Measurements from ENCODE around the gene OTOP1. TPM values are rescaled to one million over a fixed set of nuclear protein-coding genes. Genes with fewer than 3 reads are reported as not detected.
"Not testable (repeated sequence)": the region's sequence is repeated elsewhere in the genome, so short reads cannot be mapped to it uniquely, and the experiment has no call there.

Gene OTOP1
- total RNA-seq, 1 experiment from 2014 or later = not detected

DNA sequence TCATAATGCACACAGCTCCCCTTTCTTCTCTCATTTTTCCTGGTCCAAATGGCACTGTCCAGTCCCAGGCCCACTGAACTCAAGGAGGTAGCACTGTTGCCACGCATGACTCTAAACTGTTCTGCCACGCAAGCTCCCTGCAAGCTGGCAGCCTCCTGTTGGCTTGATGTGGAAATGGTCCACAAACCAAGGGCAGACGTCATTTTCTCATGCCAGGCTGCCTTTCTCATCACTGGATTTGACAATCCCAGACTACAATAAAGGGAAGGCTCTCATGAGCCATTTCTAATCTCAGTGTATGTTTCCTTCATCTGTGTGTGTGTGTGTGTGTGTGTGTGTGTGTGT lies 22.4 kb downstream of the OTOP1 start:
- Histone ChIP-seq H3K36me3 (replicated peaks; ENCODE audit: control insufficient read depth, insufficient read depth, low read length) (no peaks in the 10 kb centered on the region), H3K4me3 (ENCODE audit: insufficient read depth, low read depth, low read length) (no peak overlapping the region), H3K27me3 (ENCODE audit: control insufficient read depth, insufficient read depth, low read length) (peaks cover 2% of the 10 kb centered on the region; the same call in 1 of the 2 replicates)
- no peak for DNase-seq

DNA sequence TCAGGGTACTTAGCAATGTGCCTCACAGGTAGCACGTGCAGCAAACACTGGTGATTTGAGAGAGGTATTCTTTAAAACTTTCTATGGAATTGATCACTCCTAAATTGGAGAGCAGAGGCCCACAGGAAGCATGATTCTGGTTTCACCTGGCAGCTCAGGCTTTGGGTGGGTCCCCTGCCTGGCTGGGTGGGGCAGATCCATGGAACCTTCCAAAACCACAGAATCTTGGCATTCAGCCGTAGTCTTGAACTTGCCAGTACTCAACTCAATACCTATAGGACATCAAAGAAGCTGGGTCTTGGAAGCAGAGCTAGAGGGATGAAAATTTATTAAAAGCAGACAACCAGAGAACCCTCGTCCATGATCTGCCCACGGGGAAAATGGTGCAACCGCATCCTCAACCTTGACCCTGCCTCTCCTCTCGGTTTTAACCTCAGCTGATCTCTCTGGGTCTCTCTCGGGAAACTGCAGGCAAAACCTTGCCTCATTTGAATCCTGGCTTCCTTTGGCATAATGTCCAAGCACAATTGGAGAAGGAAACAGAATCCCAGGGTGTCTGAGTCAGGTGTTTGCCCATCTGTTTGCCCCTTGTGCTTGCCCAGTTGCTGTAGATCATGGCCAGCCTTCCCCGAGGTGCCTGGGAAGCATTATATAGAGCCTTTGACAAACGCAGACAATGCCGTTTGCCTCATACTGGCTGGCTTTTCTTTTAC lies 22.9 kb downstream of the OTOP1 start:
- Histone ChIP-seq H3K27me3 (ENCODE audit: control insufficient read depth, insufficient read depth, low read length) (peaks cover 2% of the 10 kb centered on the region; the same call in 1 of the 2 replicates), H3K36me3 (replicated peaks; ENCODE audit: control insufficient read depth, insufficient read depth, low read length) (no peaks in the 10 kb centered on the region), H3K4me3 (ENCODE audit: insufficient read depth, low read depth, low read length) (no peak overlapping the region)
- DNase-seq = no peak

DNA sequence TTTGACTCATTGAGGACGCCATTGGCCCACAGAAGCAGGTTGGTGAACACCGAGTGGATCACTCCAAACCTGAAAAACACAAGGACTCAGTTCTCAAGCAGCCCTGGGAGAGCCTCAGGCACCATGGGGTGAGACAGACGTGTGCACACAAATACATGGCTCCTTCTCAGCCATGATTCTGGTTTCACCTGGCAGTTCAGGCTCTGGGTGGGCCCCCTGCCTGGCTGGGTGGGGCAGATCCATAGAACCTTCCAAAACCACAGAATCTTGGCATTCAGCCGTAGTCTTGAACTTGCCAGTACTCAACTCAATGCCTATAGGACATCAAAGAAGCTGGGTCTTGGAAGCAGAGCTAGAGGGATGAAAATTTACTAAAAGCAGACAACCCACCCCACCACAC lies 24.2 kb downstream of the OTOP1 start:
- H3K4me3 ChIP-seq (ENCODE audit: insufficient read depth, low read depth, low read length) = no peak overlapping the region

DNA sequence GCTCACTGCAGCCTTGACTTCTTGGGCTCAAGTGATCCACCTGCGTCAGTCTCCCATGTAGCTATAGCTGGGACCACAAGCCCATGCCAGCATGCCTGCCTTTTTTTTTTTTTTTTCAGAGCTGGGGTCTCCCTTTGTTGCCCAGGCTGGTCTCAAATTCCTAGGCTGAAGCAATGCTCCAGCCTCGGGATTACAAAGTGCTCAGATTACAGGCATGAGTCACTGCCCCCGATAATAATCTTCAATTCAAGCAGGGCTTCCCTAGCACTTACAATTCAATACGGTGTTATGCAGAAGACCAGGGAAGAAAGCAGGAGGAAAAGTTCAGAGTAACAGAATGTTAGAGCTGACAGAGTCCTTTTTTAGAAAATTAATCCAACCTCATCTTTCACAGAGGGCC lies 26.1 kb downstream of the OTOP1 start:
- Histone ChIP-seq H3K36me3 (replicated peaks; ENCODE audit: control insufficient read depth, insufficient read depth, low read length) (no peaks in the 10 kb centered on the region), H3K27me3 (ENCODE audit: control insufficient read depth, insufficient read depth, low read length) (peaks cover 2% of the 10 kb centered on the region; the same call in 1 of the 2 replicates), H3K4me3 (ENCODE audit: insufficient read depth, low read depth, low read length) (no peak overlapping the region)
- no peak for DNase-seq

More for the DNA sequence above, 24.2 kb downstream of the OTOP1 start:
- Histone ChIP-seq H3K36me3 (replicated peaks; ENCODE audit: control insufficient read depth, insufficient read depth, low read length) (no peaks in the 10 kb centered on the region), H3K27me3 (ENCODE audit: control insufficient read depth, insufficient read depth, low read length) (peaks cover 2% of the 10 kb centered on the region; the same call in 1 of the 2 replicates)
- DNase-seq = no peak

DNA sequence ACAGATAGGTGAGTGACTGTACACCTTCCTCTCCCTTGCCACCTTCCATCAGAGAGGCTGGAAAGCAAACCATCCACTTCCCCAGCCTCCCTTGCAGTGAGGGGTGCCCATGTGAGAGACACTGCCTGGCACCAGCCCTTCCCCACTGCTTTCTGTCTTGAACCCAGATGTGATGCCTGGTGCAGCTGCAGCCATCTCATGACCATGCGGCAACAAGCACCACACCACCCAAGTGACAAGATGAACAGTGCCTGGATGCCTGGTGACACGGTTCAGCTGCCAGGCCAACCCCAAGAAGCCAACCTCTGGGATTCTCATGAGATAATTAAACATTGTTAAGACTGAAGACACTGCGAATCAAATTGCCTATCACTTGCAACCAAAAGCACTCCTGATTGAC lies 31.4 kb downstream of the OTOP1 start:
- Histone ChIP-seq H3K36me3 (replicated peaks; ENCODE audit: control insufficient read depth, insufficient read depth, low read length) (no peaks in the 10 kb centered on the region), H3K4me3 (ENCODE audit: insufficient read depth, low read depth, low read length) (no peak overlapping the region), H3K27me3 (ENCODE audit: control insufficient read depth, insufficient read depth, low read length) (no peaks in the 10 kb centered on the region)
- DNase-seq = no peak

DNA sequence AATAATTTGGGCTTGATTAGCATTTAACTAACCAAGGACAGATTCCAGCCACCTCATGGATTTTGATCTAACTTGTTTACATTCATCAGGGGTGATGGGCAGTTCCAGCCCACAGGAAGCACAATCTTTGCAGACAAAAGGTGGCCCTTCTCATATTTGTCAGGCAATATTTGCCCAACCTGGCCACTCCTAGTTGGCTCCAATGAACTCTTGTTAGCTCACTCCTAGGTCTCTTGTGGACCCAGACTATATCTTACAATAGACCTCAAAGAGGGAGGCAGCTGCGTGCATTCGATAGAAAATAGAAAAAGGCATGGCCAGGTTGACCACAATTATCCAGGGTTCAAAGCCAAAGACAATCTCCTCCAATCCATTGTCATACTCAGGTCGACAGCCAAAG lies 38.2 kb downstream of the OTOP1 start:
- H3K36me3 ChIP-seq (replicated peaks; ENCODE audit: control insufficient read depth, insufficient read depth, low read length); H3K4me3 ChIP-seq (ENCODE audit: insufficient read depth, low read depth, low read length); H3K27me3 ChIP-seq (ENCODE audit: control insufficient read depth, insufficient read depth, low read length); DNase-seq: not testable (repeated sequence)

DNA sequence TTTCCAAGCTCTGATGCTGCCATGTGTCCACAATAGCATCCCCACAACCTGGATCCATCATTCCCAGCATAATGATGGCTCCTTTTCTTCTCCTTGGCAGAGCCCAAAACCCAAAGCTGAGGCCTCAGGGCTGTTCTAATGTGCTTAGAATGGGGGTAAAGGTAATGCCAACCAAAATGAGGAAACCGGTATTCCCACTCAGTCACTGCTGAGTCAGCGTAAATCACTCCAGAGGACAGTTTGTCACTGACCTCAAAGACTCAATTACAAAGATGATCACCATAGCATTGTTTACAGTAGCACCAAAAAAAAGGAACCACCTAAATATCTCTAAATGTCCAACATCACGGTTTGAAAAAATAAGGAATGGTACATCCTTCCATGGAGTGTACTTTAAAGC lies 41.2 kb downstream of the OTOP1 start:
- Histone ChIP-seq H3K27me3 (ENCODE audit: control insufficient read depth, insufficient read depth, low read length) (no peaks in the 10 kb centered on the region), H3K4me3 (ENCODE audit: insufficient read depth, low read depth, low read length) (no peak overlapping the region), H3K36me3 (replicated peaks; ENCODE audit: control insufficient read depth, insufficient read depth, low read length) (no peaks in the 10 kb centered on the region)
- DNase-seq = no peak

DNA sequence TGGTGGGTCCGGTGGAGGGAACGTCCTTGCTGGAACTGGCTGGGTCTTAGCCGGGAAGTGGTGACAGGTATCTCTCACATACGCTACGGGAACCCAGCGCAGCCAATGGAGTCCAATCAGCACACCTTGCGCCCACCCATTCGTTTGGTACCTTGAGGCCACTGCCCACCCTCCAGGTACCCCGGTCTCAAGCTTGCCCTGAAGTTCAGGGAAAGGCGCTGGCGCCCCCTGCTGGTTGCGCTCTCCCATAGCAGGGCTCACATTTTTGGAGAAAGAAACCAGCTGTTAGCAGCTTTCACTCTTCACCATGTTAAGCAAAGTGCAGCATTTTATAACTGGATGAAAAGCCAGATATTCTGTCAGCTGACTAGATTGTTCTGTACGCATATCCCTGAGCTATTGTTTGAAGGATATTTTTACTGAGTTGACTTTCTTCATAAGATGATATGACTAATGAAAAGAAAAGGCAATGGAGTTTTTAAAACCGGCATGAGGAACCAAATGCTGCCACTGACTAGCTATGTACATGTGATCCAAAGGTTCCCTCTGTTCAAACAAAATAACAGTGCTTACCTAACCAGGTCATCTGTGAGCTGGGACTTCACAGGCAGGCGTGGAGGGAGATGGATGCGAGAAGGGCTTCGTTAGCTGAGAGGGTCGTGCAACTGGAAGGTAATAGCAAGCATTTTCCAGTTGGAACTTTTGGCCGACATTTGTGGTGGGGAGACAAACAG lies 43.7 kb downstream of the OTOP1 start:
- DNase-seq = peak; percentile 76
- H3K36me3 ChIP-seq (replicated peaks; ENCODE audit: control insufficient read depth, insufficient read depth, low read length) = no peaks in the 10 kb centered on the region
- no peak overlapping the region for H3K4me3 ChIP-seq (ENCODE audit: insufficient read depth, low read depth, low read length)
- H3K27me3 ChIP-seq (ENCODE audit: control insufficient read depth, insufficient read depth, low read length) = no peaks in the 10 kb centered on the region; the same call in 1 of the 2 replicates

DNA sequence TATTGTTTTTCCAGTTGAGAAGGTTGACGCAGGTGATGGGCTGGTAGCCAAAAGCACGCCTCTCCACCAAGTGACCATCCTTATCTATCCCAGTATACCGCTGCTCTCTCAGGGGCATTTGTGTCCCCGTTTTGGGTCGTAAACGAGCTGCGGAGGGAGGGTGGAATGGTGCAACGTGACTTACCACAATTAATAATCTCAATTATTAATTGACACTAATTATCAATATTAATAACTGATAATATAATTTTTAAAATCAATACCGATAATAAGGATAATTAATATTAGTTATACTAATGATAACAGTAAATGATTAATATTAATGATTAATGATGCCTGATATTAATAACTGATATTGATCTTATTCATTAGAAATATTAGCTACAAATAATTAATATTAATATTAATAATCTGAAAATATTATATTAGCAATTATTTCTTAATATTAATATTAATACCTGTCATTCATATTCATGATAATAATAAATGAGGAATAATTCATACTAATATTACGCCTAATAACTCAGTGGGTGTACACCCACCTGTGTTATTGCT lies 56.1 kb downstream of the OTOP1 start:
- Histone ChIP-seq H3K27me3 (ENCODE audit: control insufficient read depth, insufficient read depth, low read length) (no peaks in the 10 kb centered on the region; the same call in 1 of the 2 replicates), H3K4me3 (ENCODE audit: insufficient read depth, low read depth, low read length) (no peak overlapping the region), H3K36me3 (replicated peaks; ENCODE audit: control insufficient read depth, insufficient read depth, low read length) (no peaks in the 10 kb centered on the region)
- no peak for DNase-seq

DNA sequence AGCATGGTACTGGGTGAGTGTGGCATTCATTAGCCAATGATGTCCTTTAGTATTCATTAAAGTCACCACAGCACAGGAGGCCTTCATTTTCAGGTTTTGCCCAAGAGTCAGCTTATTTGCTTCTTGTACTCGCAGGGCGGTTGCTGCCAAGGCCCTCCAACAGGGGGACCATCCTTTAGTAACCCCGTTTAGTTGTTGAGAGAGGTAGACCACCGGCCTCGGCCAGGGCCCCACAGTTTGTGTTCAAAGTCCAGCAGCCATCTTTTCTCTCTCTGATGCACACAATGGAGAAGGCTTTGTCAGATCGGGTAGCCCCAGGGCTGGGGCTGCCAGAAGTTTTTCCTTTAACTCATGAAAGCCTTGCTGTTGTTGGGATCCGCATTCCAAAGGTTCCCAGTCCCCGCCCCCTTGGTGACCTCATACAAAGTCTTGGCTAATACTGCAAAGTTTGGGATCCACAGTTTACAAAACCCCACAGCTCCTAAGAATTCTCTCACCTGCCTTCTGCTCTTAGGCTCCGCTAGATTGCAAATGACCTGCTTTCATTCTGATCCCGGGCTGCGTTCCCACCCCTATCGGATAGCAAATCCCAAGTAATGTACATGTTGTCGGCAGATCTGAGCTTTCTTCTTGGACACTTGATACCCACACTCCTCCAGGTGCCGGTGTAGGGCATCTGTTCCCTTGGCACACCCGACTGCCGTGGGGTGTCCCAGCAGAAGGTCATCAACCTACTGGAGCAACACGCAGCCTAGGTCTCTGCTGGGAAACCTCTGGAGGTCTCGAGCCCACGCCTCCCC lies 58.5 kb downstream of the OTOP1 start:
- H3K27me3 ChIP-seq (ENCODE audit: control insufficient read depth, insufficient read depth, low read length); H3K4me3 ChIP-seq (ENCODE audit: insufficient read depth, low read depth, low read length); H3K36me3 ChIP-seq (replicated peaks; ENCODE audit: control insufficient read depth, insufficient read depth, low read length); DNase-seq: not testable (repeated sequence)

DNA sequence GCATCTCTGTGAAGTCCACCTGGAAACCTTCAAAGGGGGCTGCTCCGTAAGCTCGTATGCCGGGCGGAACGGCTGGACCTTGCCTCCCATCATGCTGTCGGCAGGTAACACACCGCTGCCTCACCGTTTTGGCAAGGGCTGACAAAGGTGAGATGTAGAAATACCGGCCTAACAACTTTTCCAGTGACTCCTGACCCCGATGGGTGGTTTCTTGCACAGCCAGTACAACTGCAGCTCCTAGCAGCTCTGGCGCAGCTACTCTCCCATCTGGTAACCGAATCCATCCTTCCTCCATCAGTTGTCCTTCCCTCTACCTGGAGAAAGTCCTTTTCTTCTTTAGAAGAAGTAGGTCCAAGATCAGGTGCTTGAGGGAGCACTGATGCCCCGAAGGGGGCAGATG lies 59.7 kb downstream of the OTOP1 start:
- not testable (repeated sequence) for DNase-seq; H3K36me3 ChIP-seq (replicated peaks; ENCODE audit: control insufficient read depth, insufficient read depth, low read length); H3K4me3 ChIP-seq (ENCODE audit: insufficient read depth, low read depth, low read length); H3K27me3 ChIP-seq (ENCODE audit: control insufficient read depth, insufficient read depth, low read length)

DNA sequence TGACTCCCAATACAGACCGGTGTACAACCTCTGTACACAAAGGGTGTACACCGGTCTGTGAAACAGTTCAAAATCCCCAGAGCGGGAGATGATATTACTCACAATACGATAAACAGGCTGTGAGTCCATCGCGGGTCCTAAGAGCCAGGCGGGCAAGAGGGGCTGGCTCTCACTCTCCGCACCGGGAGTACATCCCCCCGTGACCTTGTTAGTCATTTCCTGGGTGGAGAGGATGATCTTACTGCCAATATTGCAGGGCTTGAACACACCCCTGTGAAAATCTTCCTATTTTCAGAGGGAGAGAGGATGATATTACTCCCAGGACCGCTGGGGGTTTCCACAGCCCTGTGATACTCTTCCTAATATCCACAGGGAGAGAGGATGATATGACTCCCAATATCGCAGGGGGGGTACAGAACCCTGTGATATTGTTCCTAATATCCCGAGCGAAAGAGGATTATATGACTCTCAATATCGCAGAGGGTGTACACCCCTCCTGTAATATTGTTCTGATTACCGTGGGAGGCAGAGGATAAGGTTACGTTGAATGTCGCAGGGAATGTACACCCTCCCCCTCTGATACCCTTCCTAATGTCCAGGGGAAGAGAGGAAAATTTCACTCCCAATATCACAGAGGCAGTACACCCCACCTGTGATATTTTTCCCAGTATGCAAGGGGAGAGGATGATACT lies 60.9 kb downstream of the OTOP1 start:
- H3K4me3 ChIP-seq (ENCODE audit: insufficient read depth, low read depth, low read length); DNase-seq; H3K36me3 ChIP-seq (replicated peaks; ENCODE audit: control insufficient read depth, insufficient read depth, low read length); H3K27me3 ChIP-seq (ENCODE audit: control insufficient read depth, insufficient read depth, low read length): not testable (repeated sequence)

DNA sequence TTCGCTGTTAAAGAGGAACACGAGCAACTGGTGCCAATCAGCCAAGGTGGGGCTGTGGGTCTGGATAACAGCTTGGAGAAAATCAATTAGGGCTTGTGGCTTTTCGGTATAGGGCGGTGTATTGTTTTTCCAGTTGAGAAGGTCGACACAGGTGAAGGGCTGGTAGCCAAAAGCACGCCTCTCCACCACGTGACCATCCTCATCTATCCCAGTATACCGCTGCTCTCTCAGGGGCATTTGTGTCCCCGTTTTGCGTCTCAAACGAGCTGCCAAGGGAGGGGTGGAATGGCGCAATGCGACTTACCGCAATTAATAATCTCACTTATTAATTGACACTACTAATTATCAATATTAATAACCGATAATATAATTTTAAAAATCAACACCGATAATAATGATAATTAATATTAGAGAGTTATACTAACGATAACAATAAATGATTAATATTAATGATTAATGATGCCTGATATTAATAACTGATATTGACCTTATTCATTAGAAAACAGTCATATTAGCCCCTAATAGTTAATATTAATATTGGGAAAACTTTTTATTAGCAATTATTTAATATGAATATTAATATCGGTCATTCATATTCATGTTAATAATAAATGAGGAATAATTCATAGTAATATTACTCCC lies 62.1 kb downstream of the OTOP1 start:
- not testable (repeated sequence) for H3K27me3 ChIP-seq (ENCODE audit: control insufficient read depth, insufficient read depth, low read length); DNase-seq; H3K36me3 ChIP-seq (replicated peaks; ENCODE audit: control insufficient read depth, insufficient read depth, low read length); H3K4me3 ChIP-seq (ENCODE audit: insufficient read depth, low read depth, low read length)

DNA sequence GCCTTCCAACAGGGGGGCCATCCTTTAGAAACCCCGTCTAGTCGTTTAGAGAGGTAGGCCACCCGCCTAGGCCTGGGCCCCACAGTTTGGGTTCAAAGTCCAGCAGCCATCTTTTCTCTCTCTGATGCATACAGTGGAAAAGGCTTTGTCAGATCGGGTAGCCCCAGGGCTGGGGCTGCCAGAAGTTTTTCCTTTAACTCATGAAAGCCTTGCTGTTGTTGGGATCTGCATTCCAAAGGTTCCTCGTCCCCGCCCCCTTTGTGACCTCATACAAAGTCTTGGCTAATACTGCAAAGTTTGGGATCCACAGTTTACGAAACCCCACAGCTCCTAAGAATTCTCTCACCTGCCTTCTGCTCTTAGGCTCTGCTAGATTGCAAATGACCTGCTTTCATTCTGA lies 64.5 kb downstream of the OTOP1 start:
- not testable (repeated sequence) for H3K4me3 ChIP-seq (ENCODE audit: insufficient read depth, low read depth, low read length); DNase-seq; H3K27me3 ChIP-seq (ENCODE audit: control insufficient read depth, insufficient read depth, low read length); H3K36me3 ChIP-seq (replicated peaks; ENCODE audit: control insufficient read depth, insufficient read depth, low read length)

All from H7 (cell line).